ENCODE data around the gene IFT25. TPM values are rescaled to one million over a fixed set of nuclear protein-coding genes. Genes with fewer than 3 reads are reported as not detected.

The IFT25 gene
- total and polyA plus RNA-seq, 2 of the 13 experiments (the other 11 are each of a cell fraction or from before 2014, with no cell fraction given), result 19.7 to 48.0 TPM

DNA sequence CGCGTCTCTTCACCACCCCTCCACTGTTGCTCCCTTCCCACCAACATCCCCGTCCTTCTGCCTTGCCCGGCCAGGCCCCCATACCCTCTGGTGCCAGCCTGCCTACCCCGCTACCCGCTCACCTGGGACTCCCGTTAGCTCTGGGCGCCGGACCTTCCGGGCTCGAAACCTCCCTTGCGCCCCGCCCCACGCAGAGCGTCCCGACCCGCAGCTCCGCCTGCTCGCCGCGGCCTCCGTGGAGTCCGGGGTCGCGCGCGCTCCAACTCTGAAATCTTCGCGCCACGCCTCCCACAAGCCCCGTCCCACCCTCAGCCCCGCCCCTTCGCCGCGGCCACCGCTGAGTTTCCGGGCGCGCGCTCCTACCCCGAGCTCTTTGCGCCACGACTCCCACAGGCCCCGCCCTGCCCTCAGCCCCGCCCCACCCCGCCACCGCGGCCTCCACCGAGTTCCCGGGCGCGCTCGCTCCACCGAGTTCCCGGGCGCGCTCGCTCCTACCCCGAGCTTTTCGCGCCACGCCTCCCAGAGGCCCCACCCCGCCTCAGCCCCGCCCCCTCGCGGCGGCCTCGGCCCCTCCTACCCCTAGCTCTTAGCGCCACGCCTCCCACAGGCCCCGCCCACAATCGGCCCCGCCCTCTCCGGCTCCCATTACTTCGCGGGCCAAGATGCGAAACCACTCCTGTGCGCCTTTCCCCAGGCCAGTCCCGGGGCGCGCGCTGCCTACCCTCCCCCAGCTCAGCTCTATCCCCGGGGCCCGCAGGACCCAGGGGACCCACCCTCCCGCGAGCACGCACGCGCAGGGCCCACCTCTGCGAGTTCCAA is at the start of gene IFT25 (continued):
- TF ChIP-seq, protein P1, sequence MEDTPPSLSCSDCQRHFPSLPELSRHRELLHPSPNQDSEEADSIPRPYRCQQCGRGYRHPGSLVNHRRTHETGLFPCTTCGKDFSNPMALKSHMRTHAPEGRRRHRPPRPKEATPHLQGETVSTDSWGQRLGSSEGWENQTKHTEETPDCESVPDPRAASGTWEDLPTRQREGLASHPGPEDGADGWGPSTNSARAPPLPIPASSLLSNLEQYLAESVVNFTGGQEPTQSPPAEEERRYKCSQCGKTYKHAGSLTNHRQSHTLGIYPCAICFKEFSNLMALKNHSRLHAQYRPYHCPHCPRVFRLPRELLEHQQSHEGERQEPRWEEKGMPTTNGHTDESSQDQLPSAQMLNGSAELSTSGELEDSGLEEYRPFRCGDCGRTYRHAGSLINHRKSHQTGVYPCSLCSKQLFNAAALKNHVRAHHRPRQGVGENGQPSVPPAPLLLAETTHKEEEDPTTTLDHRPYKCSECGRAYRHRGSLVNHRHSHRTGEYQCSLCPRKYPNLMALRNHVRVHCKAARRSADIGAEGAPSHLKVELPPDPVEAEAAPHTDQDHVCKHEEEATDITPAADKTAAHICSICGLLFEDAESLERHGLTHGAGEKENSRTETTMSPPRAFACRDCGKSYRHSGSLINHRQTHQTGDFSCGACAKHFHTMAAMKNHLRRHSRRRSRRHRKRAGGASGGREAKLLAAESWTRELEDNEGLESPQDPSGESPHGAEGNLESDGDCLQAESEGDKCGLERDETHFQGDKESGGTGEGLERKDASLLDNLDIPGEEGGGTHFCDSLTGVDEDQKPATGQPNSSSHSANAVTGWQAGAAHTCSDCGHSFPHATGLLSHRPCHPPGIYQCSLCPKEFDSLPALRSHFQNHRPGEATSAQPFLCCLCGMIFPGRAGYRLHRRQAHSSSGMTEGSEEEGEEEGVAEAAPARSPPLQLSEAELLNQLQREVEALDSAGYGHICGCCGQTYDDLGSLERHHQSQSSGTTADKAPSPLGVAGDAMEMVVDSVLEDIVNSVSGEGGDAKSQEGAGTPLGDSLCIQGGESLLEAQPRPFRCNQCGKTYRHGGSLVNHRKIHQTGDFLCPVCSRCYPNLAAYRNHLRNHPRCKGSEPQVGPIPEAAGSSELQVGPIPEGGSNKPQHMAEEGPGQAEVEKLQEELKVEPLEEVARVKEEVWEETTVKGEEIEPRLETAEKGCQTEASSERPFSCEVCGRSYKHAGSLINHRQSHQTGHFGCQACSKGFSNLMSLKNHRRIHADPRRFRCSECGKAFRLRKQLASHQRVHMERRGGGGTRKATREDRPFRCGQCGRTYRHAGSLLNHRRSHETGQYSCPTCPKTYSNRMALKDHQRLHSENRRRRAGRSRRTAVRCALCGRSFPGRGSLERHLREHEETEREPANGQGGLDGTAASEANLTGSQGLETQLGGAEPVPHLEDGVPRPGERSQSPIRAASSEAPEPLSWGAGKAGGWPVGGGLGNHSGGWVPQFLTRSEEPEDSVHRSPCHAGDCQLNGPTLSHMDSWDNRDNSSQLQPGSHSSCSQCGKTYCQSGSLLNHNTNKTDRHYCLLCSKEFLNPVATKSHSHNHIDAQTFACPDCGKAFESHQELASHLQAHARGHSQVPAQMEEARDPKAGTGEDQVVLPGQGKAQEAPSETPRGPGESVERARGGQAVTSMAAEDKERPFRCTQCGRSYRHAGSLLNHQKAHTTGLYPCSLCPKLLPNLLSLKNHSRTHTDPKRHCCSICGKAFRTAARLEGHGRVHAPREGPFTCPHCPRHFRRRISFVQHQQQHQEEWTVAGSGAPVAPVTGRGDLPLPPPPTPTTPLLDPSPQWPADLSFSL (CRISPR knock-in tag; IDR thresholded peaks at IDR 0.05), result no peak
- TF ChIP-seq HMG20B (CRISPR knock-in tag; conservative IDR thresholded peaks at IDR 0.05) (no peak), ZNF781 (CRISPR knock-in tag; IDR thresholded peaks at IDR 0.05; ENCODE audit: borderline replicate concordance, not compliant biosample characterization) (no peak), CEBPB (IDR thresholded peaks at IDR 0.05; ENCODE audit: borderline replicate concordance, low read depth, low read length) (no peak), TCF7 (IDR thresholded peaks at IDR 0.05; ENCODE audit: low read depth) (no peak), ZNF230 (CRISPR knock-in tag; IDR thresholded peaks at IDR 0.05) (no peak), WIZ (CRISPR knock-in tag; IDR thresholded peaks at IDR 0.05) (no peak), ZMYM4 (CRISPR knock-in tag; IDR thresholded peaks at IDR 0.05) (no peak), SP140L (CRISPR knock-in tag; IDR thresholded peaks at IDR 0.05; ENCODE audit: borderline replicate concordance) (no peak), HNRNPUL1 (IDR thresholded peaks at IDR 0.05; ENCODE audit: low read depth, low read length) (no peak), LCORL (IDR thresholded peaks at IDR 0.05) (no peak), LCORL (CRISPR knock-in tag; IDR thresholded peaks at IDR 0.05) (no peak), ZSCAN25 (CRISPR knock-in tag; IDR thresholded peaks at IDR 0.05) (no peak), ZKSCAN1 (IDR thresholded peaks at IDR 0.05; ENCODE audit: low read length) (no peak), SKI (IDR thresholded peaks at IDR 0.05; ENCODE audit: partially characterized antibody) (no peak), ZNF792 (CRISPR knock-in tag; IDR thresholded peaks at IDR 0.05) (no peak)
- TF ChIP-seq, protein P2, sequence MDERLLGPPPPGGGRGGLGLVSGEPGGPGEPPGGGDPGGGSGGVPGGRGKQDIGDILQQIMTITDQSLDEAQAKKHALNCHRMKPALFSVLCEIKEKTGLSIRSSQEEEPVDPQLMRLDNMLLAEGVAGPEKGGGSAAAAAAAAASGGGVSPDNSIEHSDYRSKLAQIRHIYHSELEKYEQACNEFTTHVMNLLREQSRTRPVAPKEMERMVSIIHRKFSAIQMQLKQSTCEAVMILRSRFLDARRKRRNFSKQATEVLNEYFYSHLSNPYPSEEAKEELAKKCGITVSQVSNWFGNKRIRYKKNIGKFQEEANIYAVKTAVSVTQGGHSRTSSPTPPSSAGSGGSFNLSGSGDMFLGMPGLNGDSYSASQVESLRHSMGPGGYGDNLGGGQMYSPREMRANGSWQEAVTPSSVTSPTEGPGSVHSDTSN (CRISPR knock-in tag; IDR thresholded peaks at IDR 0.05), result no peak
- TF ChIP-seq, protein P3, sequence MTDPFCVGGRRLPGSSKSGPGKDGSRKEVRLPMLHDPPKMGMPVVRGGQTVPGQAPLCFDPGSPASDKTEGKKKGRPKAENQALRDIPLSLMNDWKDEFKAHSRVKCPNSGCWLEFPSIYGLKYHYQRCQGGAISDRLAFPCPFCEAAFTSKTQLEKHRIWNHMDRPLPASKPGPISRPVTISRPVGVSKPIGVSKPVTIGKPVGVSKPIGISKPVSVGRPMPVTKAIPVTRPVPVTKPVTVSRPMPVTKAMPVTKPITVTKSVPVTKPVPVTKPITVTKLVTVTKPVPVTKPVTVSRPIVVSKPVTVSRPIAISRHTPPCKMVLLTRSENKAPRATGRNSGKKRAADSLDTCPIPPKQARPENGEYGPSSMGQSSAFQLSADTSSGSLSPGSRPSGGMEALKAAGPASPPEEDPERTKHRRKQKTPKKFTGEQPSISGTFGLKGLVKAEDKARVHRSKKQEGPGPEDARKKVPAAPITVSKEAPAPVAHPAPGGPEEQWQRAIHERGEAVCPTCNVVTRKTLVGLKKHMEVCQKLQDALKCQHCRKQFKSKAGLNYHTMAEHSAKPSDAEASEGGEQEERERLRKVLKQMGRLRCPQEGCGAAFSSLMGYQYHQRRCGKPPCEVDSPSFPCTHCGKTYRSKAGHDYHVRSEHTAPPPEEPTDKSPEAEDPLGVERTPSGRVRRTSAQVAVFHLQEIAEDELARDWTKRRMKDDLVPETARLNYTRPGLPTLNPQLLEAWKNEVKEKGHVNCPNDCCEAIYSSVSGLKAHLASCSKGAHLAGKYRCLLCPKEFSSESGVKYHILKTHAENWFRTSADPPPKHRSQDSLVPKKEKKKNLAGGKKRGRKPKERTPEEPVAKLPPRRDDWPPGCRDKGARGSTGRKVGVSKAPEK (CRISPR knock-in tag; IDR thresholded peaks at IDR 0.05; ENCODE audit: borderline replicate concordance), result no peak
- TF ChIP-seq, protein P4, sequence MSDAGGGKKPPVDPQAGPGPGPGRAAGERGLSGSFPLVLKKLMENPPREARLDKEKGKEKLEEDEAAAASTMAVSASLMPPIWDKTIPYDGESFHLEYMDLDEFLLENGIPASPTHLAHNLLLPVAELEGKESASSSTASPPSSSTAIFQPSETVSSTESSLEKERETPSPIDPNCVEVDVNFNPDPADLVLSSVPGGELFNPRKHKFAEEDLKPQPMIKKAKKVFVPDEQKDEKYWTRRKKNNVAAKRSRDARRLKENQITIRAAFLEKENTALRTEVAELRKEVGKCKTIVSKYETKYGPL (CRISPR knock-in tag; IDR thresholded peaks at IDR 0.05), result no peak

Measured in HepG2 (cell line).